Effector CD4-positive, alpha-beta T cell (primary cell): ENCODE data around the gene ISOC2.

Experiments used
- DNase-seq: peaks from one replicate; pipeline ENCODE4 v3.0.0-alpha.2; 2020

The ISOC2 gene

DNA sequence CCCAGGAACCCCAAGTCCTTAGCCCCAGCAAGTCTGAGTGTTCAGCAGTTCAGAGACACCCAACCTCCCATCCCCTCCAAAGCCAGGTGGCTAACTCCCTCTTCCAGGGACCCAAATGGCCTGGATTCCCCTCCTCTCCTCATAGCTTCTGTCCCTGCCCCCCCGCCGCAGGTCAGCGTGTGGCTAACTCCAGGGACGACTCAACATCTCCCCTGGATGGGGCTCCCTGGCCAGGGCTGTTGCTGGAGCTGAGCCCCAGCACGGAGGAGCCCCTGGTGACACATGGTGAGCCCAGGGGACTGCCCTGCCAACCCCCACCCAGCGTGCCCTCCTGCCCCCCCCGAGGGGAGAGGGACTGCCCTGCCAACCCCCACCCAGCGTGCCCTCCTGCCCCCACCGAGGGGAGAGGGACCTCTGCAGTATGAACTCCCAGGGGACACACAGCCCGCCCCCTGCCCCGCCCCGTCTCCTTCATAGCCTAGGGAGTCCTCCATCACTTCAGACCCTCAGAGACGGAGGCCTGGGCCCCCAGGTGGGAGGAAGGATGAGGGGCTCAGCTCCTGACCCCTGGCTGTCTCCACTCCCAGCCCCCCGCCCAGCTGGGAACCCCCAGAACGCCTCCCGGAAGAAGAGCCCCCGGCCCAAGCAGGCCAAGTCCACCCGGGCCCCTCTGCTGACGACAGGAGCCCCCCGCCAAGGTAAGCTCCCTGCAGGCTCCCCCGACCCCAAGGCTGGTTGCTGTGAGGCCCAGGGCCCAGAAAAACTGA lies 28.5 kb upstream of the ISOC2 start:
- no peak for DNase-seq

DNA sequence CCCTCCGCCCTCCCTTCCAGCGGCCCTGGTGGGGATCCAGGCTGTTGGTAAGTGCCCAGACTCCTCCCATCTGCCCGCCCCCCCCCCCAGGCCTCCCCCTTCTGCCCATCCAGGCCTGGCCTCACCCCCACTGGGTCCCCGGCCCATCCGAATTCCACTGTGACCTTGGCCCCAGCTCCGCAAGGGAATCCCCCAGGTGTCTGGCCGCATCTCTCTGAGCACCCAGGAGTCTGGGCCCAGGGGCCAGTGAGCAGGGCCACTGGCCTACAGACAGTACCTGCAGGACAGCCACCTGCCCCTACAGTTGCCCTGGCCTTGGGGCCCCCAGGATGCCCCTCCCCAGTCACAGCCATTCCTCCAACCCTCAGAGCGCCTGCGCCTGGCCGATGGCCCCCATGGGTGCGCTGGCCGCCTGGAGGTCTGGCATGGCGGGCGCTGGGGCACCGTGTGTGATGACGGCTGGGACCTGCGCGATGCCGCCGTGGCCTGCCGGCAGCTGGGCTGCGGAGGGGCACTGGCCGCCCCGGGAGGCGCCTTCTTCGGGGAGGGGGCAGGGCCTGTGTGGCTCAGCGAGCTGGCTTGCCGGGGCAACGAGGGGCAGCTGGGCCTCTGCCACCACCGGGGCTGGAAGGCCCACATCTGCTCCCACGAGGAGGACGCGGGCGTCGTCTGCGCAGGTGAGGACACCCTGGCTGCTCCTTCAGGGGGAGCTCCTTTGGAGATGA lies 27.7 kb upstream of the ISOC2 start:
- no peak for DNase-seq

- DNase-seq, result no peak
These were observed 26.7 kb upstream of the ISOC2 start, which contains the start of gene SSC5D for GRCh38 chr19:55487924-55488687. Gene SSC5D (plus strand): TSS chr19:55488436. CDS start chr19:55488590, 154 bp downstream.

GRCh38 chr19:55486971-55487923 lies 25.8 kb upstream of the ISOC2 start:
- DNase-seq, result no peak

- DNase-seq, result no peak
These were observed 24.9 kb upstream of the ISOC2 start for GRCh38 chr19:55486043-55486970.

DNA sequence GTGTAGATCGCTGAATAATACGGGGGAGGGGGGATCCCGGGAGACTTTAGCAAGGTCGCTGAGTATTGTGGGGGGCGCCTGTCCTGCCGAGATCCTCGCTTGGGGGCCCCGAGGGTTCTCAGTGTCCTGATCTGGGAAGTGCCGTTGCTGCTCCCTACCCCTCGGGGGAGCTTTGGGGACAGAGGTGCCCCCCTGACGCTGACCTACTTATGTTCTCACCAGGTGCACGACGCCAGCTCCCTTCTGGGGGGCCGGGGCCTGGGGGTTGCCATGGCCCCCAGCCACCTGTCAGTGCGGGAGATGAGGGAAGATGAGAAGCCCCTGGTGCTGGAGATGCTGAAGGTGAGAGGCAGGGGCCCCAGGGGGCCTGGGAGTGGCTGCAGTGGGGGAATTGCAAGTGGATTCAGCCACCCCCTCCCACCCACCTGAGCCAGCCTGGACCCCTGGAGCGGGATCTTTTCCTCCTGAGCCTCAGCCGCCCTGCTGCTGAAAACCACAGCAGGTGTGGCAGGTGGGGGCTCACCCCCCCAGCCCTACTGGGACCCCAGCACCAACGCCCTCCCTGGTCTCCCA lies 24.1 kb upstream of the ISOC2 start:
- no peak for DNase-seq

DNA sequence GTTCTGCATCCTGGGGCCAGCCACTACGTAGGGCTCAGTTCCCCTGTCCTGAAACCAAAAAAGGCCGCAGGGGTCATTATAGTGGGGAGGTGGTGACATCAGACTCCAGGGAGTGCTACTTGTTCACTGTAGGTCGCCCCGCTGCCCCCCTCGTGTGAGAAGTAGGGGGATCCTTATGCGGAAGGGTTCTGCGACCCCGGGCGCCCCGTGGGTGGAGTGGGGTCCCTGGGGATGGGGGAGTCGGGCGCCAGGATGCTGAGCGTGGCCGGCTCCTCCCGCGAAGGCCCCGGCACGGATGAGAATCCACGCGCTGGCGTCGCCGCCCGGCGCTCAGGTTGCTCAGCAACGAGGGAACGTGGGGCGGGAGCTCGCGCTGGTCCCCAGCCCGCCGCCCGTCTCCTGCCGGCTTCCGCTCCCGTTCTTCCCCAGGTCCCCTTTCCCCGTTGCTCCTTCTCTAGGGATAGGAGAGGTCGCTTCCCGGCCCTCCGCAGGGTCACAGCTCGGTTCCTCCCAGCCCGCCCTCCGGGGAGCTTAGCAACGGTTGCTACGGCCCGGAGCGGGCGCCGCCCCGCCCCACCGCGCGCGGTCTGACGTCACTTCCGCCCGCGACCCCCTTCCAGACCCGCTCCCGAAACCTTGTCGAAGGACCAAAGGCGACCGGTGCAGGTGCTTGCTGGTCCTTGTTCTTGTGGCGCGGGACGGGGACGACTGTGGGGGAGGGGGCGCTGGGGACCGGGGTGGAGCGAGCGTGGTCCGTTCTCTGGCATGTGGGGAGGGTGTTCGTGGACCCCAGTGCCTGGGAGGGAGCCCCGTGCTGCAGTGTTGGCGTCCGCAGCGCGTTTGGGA lies 23.4 kb upstream of the ISOC2 start, which contains the start of gene NAT14:
TSS of gene NAT14 (plus strand) at position 596 of the 846 bp plus-strand sequence. CDS start 521 bp downstream, outside the sequence.
- DNase-seq, result peak; percentile 56

GRCh38 chr19:55483706-55484592 lies 22.5 kb upstream of the ISOC2 start:
- no peak for DNase-seq

DNA sequence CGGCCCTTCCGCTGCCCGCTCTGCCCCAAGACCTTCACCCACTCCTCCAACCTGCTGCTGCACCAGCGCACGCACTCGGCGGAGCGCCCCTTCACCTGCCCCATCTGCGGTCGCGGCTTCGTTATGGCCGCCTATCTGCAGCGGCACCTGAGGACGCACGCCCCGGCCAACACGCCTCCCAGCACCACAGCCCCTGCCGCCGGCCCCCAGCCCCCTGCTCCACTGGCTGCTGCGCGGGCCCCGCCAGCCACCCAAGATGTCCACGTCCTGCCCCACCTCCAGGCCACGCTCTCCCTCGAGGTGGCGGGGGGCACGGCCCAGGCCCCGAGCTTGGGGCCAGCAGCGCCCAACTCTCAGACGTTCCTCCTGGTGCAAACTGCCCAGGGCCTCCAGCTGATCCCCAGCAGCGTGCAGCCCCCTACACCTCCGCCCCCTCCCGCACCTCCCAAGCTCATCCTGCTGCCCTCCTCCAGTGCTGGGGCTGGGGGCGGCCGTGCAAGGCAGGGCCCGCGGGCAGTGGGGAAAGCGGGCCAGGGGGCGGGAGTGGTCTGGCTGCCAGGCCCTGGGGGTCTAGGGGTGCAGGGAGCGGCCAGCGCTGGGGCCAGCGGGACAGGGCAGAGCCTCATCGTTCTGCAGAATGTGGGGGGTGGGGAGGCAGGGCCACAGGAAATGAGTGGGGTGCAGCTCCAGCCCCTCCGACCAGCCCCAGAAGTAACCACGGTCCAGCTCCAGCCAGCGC lies 21.7 kb upstream of the ISOC2 start:
- DNase-seq, result no peak

- DNase-seq, result no peak
These were observed 20.9 kb upstream of the ISOC2 start for GRCh38 chr19:55482156-55482961.

GRCh38 chr19:55481794-55482155 lies 20.3 kb upstream of the ISOC2 start:
- DNase-seq, result no peak

DNA sequence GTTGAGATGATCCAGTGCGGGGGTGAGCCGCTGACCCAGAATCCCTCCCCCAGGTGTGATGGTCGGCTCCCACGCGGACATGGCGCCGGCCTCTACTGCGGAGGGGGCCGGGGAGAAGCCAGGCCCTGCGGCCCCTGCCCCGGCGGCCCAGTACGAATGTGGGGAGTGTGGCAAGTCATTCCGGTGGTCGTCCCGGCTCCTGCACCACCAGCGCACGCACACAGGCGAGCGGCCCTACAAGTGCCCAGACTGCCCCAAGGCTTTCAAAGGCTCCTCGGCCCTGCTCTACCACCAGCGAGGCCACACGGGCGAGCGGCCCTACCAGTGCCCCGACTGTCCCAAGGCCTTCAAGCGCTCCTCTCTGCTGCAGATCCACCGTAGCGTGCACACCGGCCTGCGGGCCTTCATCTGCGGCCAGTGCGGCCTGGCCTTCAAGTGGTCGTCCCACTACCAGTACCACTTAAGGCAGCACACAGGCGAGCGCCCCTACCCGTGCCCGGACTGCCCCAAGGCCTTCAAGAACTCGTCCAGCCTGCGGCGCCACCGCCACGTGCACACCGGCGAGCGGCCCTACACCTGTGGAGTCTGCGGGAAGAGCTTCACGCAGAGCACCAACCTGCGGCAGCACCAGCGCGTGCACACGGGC lies 19.8 kb upstream of the ISOC2 start:
- no peak for DNase-seq

- DNase-seq, result no peak
These were observed 18.2 kb upstream of the ISOC2 start for GRCh38 chr19:55479451-55480230.

DNA sequence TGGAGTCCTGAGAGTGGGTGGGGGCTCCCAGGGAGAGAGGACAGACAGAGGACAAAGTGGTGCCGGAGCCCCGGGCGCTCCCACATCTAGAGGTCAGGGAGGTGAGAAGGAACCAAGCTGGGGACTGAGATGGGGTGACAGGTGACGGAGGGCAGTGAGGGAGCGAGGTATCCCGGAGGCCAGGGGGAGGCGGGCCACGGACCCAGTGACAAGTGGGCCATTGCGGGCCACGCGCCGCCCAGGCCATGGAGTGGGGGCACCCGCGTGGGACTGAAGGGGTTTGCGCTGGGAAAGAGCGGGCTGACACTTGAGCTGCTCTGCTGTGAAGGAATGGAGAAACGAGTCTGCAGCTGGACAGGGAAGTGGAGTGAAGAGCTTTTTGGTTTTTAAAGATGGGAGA lies 17.6 kb upstream of the ISOC2 start:
- no peak for DNase-seq

- DNase-seq, result no peak
These were observed 16.9 kb upstream of the ISOC2 start for GRCh38 chr19:55478364-55478763.

GRCh38 chr19:55477905-55478304 lies 16.5 kb upstream of the ISOC2 start:
- DNase-seq, result no peak
